ENCODE measurements around the gene COX8C.
"Not testable (repeated sequence)": the region's sequence is repeated elsewhere in the genome, so short reads cannot be mapped to it uniquely, and the experiment has no call there.

COX8C gene

DNA sequence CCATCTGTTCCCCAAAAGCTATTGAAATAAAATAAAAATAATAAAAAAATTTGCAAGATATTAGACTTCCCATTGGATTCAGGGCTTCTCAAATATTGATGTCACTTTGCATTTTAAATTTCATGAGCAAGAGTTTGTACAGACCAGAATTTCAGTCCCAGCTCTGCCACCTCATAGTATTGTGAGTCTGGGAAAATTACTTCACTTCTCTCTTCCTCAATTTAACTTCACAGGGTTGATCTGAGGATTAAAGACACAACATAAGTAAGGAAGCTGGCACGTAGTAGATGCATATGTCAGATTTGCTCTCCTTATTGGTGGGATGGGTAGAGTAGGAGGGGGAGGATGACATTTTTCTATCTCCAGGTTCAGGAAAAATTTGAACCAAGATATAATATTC is 32.8 kb downstream of the COX8C start:
- TF ChIP-seq, protein P1, sequence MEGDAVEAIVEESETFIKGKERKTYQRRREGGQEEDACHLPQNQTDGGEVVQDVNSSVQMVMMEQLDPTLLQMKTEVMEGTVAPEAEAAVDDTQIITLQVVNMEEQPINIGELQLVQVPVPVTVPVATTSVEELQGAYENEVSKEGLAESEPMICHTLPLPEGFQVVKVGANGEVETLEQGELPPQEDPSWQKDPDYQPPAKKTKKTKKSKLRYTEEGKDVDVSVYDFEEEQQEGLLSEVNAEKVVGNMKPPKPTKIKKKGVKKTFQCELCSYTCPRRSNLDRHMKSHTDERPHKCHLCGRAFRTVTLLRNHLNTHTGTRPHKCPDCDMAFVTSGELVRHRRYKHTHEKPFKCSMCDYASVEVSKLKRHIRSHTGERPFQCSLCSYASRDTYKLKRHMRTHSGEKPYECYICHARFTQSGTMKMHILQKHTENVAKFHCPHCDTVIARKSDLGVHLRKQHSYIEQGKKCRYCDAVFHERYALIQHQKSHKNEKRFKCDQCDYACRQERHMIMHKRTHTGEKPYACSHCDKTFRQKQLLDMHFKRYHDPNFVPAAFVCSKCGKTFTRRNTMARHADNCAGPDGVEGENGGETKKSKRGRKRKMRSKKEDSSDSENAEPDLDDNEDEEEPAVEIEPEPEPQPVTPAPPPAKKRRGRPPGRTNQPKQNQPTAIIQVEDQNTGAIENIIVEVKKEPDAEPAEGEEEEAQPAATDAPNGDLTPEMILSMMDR (IDR thresholded peaks at IDR 0.05; ENCODE audit: unreplicated experiment in 3 of 3): no peak
- Mint-ChIP-seq H3K4me1 (no peaks in the 10 kb centered on the region), H3K36me3 (ENCODE audit: low read depth) (no peaks in the 10 kb centered on the region), H3K4me3 (no peak overlapping the region), H3K27me3 (ENCODE audit: low read depth) (peaks cover 4% of the 10 kb centered on the region), H3K9me3 (peaks cover 5% of the 10 kb centered on the region), H3K27ac (no peak overlapping the region)

GRCh38 chr14:93381644-93382043 is 34.7 kb downstream of the COX8C start:
- Mint-ChIP-seq H3K9me3 (peaks cover 5% of the 10 kb centered on the region), H3K4me3 (no peak overlapping the region), H3K36me3 (ENCODE audit: low read depth) (no peaks in the 10 kb centered on the region), H3K27ac (no peak overlapping the region), H3K27me3 (ENCODE audit: low read depth) (peaks cover 4% of the 10 kb centered on the region), H3K4me1 (no peaks in the 10 kb centered on the region)
- TF ChIP-seq, protein P1 (IDR thresholded peaks at IDR 0.05; ENCODE audit: unreplicated experiment in 3 of 3): no peak

- not testable (repeated sequence) for H3K9me3 Mint-ChIP-seq; H3K4me1 Mint-ChIP-seq; H3K4me3 Mint-ChIP-seq; H3K27ac Mint-ChIP-seq; H3K36me3 Mint-ChIP-seq (ENCODE audit: low read depth); H3K27me3 Mint-ChIP-seq (ENCODE audit: low read depth)
Measured at GRCh38 chr14:93384256-93384655, 37.3 kb downstream of the COX8C start.

DNA sequence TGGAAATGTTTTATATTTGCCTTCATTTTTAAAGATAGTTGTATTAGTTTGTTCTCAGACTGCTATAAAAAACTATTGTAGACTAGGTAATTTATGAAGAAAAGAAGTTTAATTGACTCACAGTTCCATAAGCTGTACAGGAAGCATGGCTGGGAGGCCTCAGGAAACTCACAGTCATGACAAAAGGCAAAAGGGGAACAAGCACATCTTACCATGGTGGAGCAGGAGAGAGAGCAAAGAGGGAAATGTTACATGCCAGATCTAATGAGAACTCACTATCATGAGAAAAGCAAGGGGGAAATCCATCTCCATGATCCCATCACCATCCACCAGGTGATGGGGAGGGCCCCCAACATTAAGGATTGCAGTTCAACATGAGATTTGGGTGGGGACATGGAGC is 48.2 kb downstream of the COX8C start:
- Mint-ChIP-seq H3K4me3 (no peak overlapping the region), H3K9me3 (peaks cover 8% of the 10 kb centered on the region), H3K4me1 (no peaks in the 10 kb centered on the region), H3K27ac (no peak overlapping the region), H3K36me3 (ENCODE audit: low read depth) (no peaks in the 10 kb centered on the region), H3K27me3 (ENCODE audit: low read depth) (peaks cover 5% of the 10 kb centered on the region)
- TF ChIP-seq, protein P1 (IDR thresholded peaks at IDR 0.05; ENCODE audit: unreplicated experiment in 3 of 3): no peak

GRCh38 chr14:93396456-93396855 is 49.5 kb downstream of the COX8C start:
- Mint-ChIP-seq H3K27me3 (ENCODE audit: low read depth) (peaks cover 5% of the 10 kb centered on the region), H3K9me3 (peaks cover 8% of the 10 kb centered on the region), H3K27ac (no peak overlapping the region), H3K36me3 (ENCODE audit: low read depth) (no peaks in the 10 kb centered on the region), H3K4me3 (no peak overlapping the region), H3K4me1 (no peaks in the 10 kb centered on the region)
- TF ChIP-seq, protein P1 (IDR thresholded peaks at IDR 0.05; ENCODE audit: unreplicated experiment in 3 of 3): no peak

Measured in nephron (organoid).